H9 (cell line): ENCODE results near the gene KCNA2. TPM values are rescaled to one million over a fixed set of nuclear protein-coding genes. Genes with fewer than 3 reads are reported as not detected.

Source experiments
- DNase-seq: peaks from one replicate; pipeline ENCODE4 v3.0.0-alpha.2; 2017
- H2AFZ ChIP-seq: one replicate; pipeline ENCODE4 v1.6.1; 2013; ENCODE audit warnings: mild to moderate bottlenecking, low read length, control low read depth, moderate library complexity
- H2AK5ac ChIP-seq: 2 replicates; pipeline ENCODE4 v1.6.1; 2013; ENCODE audit warnings: low read length, control low read depth, mixed read lengths; ENCODE audit not compliant: insufficient read length
- H2BK120ac ChIP-seq: one replicate; pipeline ENCODE4 v1.6.1; 2013; ENCODE audit warnings: low read depth, mild to moderate bottlenecking, low read length, control low read depth, inconsistent platforms; ENCODE audit not compliant: poor library complexity, severe bottlenecking
- H2BK12ac ChIP-seq: 2 replicates; pipeline ENCODE4 v1.6.1; 2013; ENCODE audit warnings: low read length, control low read depth, mixed read lengths, low read depth; ENCODE audit not compliant: insufficient read length
- H2BK15ac ChIP-seq: 2 replicates; pipeline ENCODE4 v1.6.1; 2013; ENCODE audit warnings: low read depth, low read length, control low read depth
- H2BK20ac ChIP-seq: one replicate; pipeline ENCODE4 v1.6.1; 2013; ENCODE audit warnings: low read depth, mild to moderate bottlenecking, low read length, control low read depth, inconsistent platforms; ENCODE audit not compliant: poor library complexity, severe bottlenecking
- H2BK5ac ChIP-seq: 2 replicates; pipeline ENCODE4 v1.6.1; 2013; ENCODE audit warnings: low read length, control low read depth, mixed read lengths; ENCODE audit not compliant: insufficient read length
- H3K14ac ChIP-seq: 2 replicates; pipeline ENCODE4 v1.6.1; 2013; ENCODE audit warnings: low read length, control low read depth; ENCODE audit not compliant: insufficient read depth
- H3K18ac ChIP-seq: 2 replicates; pipeline ENCODE4 v1.6.1; 2013; ENCODE audit warnings: low read depth, mild to moderate bottlenecking, mixed read lengths, low read length, control low read depth; ENCODE audit not compliant: insufficient read length
- H3K23ac ChIP-seq: 2 replicates; pipeline ENCODE4 v1.6.1; 2013; ENCODE audit warnings: low read length, control low read depth, mixed read lengths, low read depth; ENCODE audit not compliant: insufficient read length
- H3K23me2 ChIP-seq: 2 replicates; pipeline ENCODE4 v1.6.1; 2013; ENCODE audit warnings: low read depth, mild to moderate bottlenecking, mixed read lengths, low read length, control low read depth; ENCODE audit not compliant: insufficient read length, poor library complexity, severe bottlenecking
- H3K27ac ChIP-seq: 2 replicates; pipeline ENCODE4 v1.5.1; 2013; ENCODE audit warnings: low read length, control low read depth, mixed read lengths, low read depth; ENCODE audit not compliant: insufficient read length
- H3K27me3 ChIP-seq: 2 replicates; pipeline ENCODE4 v1.6.1; 2013; ENCODE audit warnings: low read length, control low read depth, inconsistent platforms; ENCODE audit not compliant: insufficient read depth
- H3K4ac ChIP-seq: 2 replicates; pipeline ENCODE4 v1.6.1; 2013; ENCODE audit warnings: low read depth, mild to moderate bottlenecking, control low read depth, inconsistent platforms, low read length, moderate library complexity
- H3K4me1 ChIP-seq: 2 replicates; pipeline ENCODE4 v1.6.1; 2013; ENCODE audit warnings: low read length, control low read depth, inconsistent platforms; ENCODE audit not compliant: insufficient read depth
- H3K4me2 ChIP-seq: 2 replicates; pipeline ENCODE4 v1.6.1; 2013; ENCODE audit warnings: low read length, control low read depth, mixed read lengths; ENCODE audit not compliant: insufficient read length, insufficient read depth
- H3K56ac ChIP-seq: 2 replicates; pipeline ENCODE4 v1.6.1; 2013; ENCODE audit warnings: low read depth, mild to moderate bottlenecking, mixed read lengths, low read length, control low read depth; ENCODE audit not compliant: insufficient read length
- H3K79me1 ChIP-seq: 2 replicates; pipeline ENCODE4 v1.6.1; 2013; ENCODE audit warnings: low read depth, mild to moderate bottlenecking, moderate library complexity, low read length, control low read depth, inconsistent platforms; ENCODE audit not compliant: insufficient read depth, poor library complexity, severe bottlenecking
- H3K79me2 ChIP-seq: 2 replicates; pipeline ENCODE4 v1.6.1; 2013; ENCODE audit warnings: low read length, control low read depth, inconsistent platforms; ENCODE audit not compliant: insufficient read depth
- H3K9ac ChIP-seq: 2 replicates; pipeline ENCODE4 v1.6.1; 2013; ENCODE audit warnings: low read length, control low read depth, mixed read lengths; ENCODE audit not compliant: insufficient read length; ENCODE audit errors: extremely low read depth
- H3K9me3 ChIP-seq: one replicate; pipeline ENCODE4 v1.6.1; 2013; ENCODE audit warnings: low read depth, low read length, inconsistent platforms; ENCODE audit not compliant: control insufficient read depth
- H3T11ph ChIP-seq: one replicate; pipeline ENCODE4 v1.6.1; 2013; ENCODE audit warnings: mild to moderate bottlenecking, low read length, control low read depth, inconsistent platforms
- H4K20me1 ChIP-seq: one replicate; pipeline ENCODE4 v1.6.1; 2013; ENCODE audit not compliant: control insufficient read depth, insufficient read length, insufficient read depth
- H4K5ac ChIP-seq: 2 replicates; pipeline ENCODE4 v1.6.1; 2013; ENCODE audit warnings: low read depth, mild to moderate bottlenecking, mixed read lengths, low read length, control low read depth; ENCODE audit not compliant: insufficient read length
- H4K8ac ChIP-seq: replicated peaks from 2 replicates; pipeline ENCODE4 v1.6.1; 2013; ENCODE audit warnings: low read length, control low read depth, mixed read lengths, low read depth; ENCODE audit not compliant: insufficient read length
- H4K91ac ChIP-seq: 2 replicates; pipeline ENCODE4 v1.6.1; 2013; ENCODE audit warnings: low read depth, mild to moderate bottlenecking, moderate library complexity, mixed read lengths, low read length, control low read depth; ENCODE audit not compliant: insufficient read length
- H3K27ac Mint-ChIP-seq, 3 experiments: 2 replicates in 2 of 3; 3 replicates in 1 of 3; pipeline ENCODE4 v1.8.0; 2020 to 2021; ENCODE audit warnings: mixed read lengths in 3 of 3, mild to moderate bottlenecking in 1 of 3, moderate library complexity in 1 of 3
- H3K27me3 Mint-ChIP-seq: 2 replicates; pipeline ENCODE4 v1.8.0; 2021; ENCODE audit warnings: low read depth, mild to moderate bottlenecking, moderate library complexity, mixed read lengths
- H3K36me3 Mint-ChIP-seq, 3 experiments: 2 replicates in 2 of 3; 3 replicates in 1 of 3; pipeline ENCODE4 v1.8.0; 2020 to 2021; ENCODE audit warnings: low read depth in 3 of 3, mixed read lengths in 3 of 3; ENCODE audit not compliant: insufficient read depth in 1 of 3
- H3K4me1 Mint-ChIP-seq, 2 experiments: 2 replicates each; pipeline ENCODE4 v1.8.0; 2020; ENCODE audit warnings: mixed read lengths in 2 of 2
- H3K4me3 Mint-ChIP-seq, 2 experiments: 2 replicates in 1 of 2; 3 replicates in 1 of 2; pipeline ENCODE4 v1.8.0; 2020 to 2021; ENCODE audit warnings: mild to moderate bottlenecking in 2 of 2, mixed read lengths in 2 of 2, moderate library complexity in 1 of 2
- H3K9me3 Mint-ChIP-seq, 2 experiments: 2 replicates in 1 of 2; 3 replicates in 1 of 2; pipeline ENCODE4 v1.8.0; 2020; ENCODE audit warnings: mild to moderate bottlenecking in 2 of 2, mixed read lengths in 2 of 2, moderate library complexity in 1 of 2
- WGBS: extraction: QIAGEN DNeasy Blood & Tissue Kit; methylation state at CpG from one replicate; pipeline ENCODE4 v1.1.7; 2013; ENCODE audit warnings: missing lambda C conversion rate, low lambda C conversion rate, mixed read lengths; ENCODE audit not compliant: insufficient read length; ENCODE audit errors: extremely low coverage; 5-methylcytosine and 5-hydroxymethylcytosine counted together
- total RNA-seq: library from RNA; stranded (reverse); gene quantifications from 2 replicates; pipeline ENCODE4 v1.2.1, GENCODE V29; 2021
- TF ChIP-seq, protein P1 (sequence below): fragments of 200-600 bp; sonication (generic); conservative IDR thresholded peaks from 3 replicates; pipeline ENCODE4 v1.8.0; 2021; ENCODE audit warnings: antibody characterized with exemption, mild to moderate bottlenecking

Gene KCNA2
- total RNA-seq, 1 experiment from 2014 or later, result 0.33 TPM

DNA sequence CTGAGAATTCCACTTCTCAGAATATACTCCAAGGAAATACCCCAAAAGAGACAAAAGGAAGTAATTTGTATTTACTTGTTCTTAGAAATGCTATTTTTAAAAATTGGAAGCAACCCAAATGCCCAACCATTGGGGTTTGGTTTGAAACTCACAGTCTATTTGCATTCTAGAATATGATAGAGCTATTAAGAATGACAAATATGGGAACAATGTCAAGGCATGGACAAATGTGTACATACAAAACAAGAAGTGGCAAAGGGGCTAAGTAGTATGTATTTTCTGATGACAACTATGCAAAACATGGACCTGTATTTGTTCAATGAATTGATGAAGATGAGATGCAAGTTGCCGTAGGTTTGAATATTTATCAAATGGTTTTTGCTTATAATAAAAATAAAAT lies 32.8 kb downstream of the KCNA2 start:
- Histone ChIP-seq H3K27ac (no peak overlapping the region), H3K14ac (no peak overlapping the region), H2BK120ac (no peak overlapping the region), H4K91ac (no peak overlapping the region), H3K9me3 (no peaks in the 10 kb centered on the region), H2BK20ac (no peak overlapping the region), H3K79me2 (no peaks in the 10 kb centered on the region), H3T11ph (no peak overlapping the region), H2BK15ac (no peak overlapping the region), H4K5ac (no peak overlapping the region), H3K4me2 (no peak overlapping the region), H3K23ac (no peak overlapping the region), H3K4me1 (no peaks in the 10 kb centered on the region; the same call in 1 of the 2 replicates), H4K8ac (no peak overlapping the region), H3K9ac (no peak overlapping the region), H2AFZ (no peak overlapping the region), H4K20me1 (no peaks in the 10 kb centered on the region), H3K27me3 (peaks cover 20% of the 10 kb centered on the region; the same call in 1 of the 2 replicates), H3K23me2 (no peaks in the 10 kb centered on the region), H3K18ac (no peak overlapping the region), H3K56ac (no peak overlapping the region), H2BK12ac (no peak overlapping the region), H3K79me1 (no peaks in the 10 kb centered on the region), H3K4ac (no peak overlapping the region), H2BK5ac (no peak overlapping the region), H2AK5ac (no peak overlapping the region)
- TF ChIP-seq, protein P1, sequence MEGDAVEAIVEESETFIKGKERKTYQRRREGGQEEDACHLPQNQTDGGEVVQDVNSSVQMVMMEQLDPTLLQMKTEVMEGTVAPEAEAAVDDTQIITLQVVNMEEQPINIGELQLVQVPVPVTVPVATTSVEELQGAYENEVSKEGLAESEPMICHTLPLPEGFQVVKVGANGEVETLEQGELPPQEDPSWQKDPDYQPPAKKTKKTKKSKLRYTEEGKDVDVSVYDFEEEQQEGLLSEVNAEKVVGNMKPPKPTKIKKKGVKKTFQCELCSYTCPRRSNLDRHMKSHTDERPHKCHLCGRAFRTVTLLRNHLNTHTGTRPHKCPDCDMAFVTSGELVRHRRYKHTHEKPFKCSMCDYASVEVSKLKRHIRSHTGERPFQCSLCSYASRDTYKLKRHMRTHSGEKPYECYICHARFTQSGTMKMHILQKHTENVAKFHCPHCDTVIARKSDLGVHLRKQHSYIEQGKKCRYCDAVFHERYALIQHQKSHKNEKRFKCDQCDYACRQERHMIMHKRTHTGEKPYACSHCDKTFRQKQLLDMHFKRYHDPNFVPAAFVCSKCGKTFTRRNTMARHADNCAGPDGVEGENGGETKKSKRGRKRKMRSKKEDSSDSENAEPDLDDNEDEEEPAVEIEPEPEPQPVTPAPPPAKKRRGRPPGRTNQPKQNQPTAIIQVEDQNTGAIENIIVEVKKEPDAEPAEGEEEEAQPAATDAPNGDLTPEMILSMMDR, result no peak
- Mint-ChIP-seq H3K27me3 (peaks cover 87% of the 10 kb centered on the region), H3K4me3 (no peak overlapping the region), H3K9me3 (no peaks in the 10 kb centered on the region), H3K4me1 (no peaks in the 10 kb centered on the region), H3K36me3 (no peaks in the 10 kb centered on the region), H3K27ac (no peak overlapping the region)
- no peak for DNase-seq
- whole genome bisulfite sequencing, result no CpG with 5 or more reads among the region's 1 CpG
